Medulla oblongata (tissue), 1 donor: ENCODE data around the gene MYO9B.
A peak's percentile ranks its signal among the peaks of the same experiment; 100 is the strongest.
"Not testable (repeated sequence)": the region's sequence is repeated elsewhere in the genome, so short reads cannot be mapped to it uniquely, and the experiment has no call there.

ENCODE experiments used
- DNase-seq: peaks from one replicate; pipeline ENCODE4 v3.0.0-alpha.2; 2015; ENCODE audit errors: extremely low spot score

The MYO9B gene

GRCh38 chr19:17180997-17181702, 105.6 kb downstream of the MYO9B start:
- DNase-seq = no peak

GRCh38 chr19:17183271-17183761, 107.7 kb downstream of the MYO9B start:
- no peak for DNase-seq

- DNase-seq = peak; percentile 67
Measured at GRCh38 chr19:17183858-17184321, 108.3 kb downstream of the MYO9B start.

- DNase-seq = peak; percentile 7
Measured at GRCh38 chr19:17184371-17184841, 108.8 kb downstream of the MYO9B start.

- DNase-seq = no peak
Measured at GRCh38 chr19:17185590-17185989, 110.0 kb downstream of the MYO9B start.

- DNase-seq = not testable (repeated sequence)
Measured at GRCh38 chr19:17191736-17192135, 116.2 kb downstream of the MYO9B start.

GRCh38 chr19:17192751-17193150, 117.2 kb downstream of the MYO9B start:
- DNase-seq = no peak

- DNase-seq = no peak
Measured at GRCh38 chr19:17194608-17195007, 119.0 kb downstream of the MYO9B start.

- no peak for DNase-seq
Measured at GRCh38 chr19:17195106-17195505, 119.5 kb downstream of the MYO9B start.

- no peak for DNase-seq
Measured at GRCh38 chr19:17196610-17197009, 121.0 kb downstream of the MYO9B start.

GRCh38 chr19:17197666-17198065, 122.1 kb downstream of the MYO9B start:
- no peak for DNase-seq

- DNase-seq = no peak
Measured at GRCh38 chr19:17200408-17201079, 125.0 kb downstream of the MYO9B start.

GRCh38 chr19:17202249-17202648, 126.7 kb downstream of the MYO9B start:
- DNase-seq = no peak

- DNase-seq = no peak
Measured at GRCh38 chr19:17202713-17203112, 127.1 kb downstream of the MYO9B start.

- peak; percentile 28 for DNase-seq
Measured at GRCh38 chr19:17205237-17206140, 129.9 kb downstream of the MYO9B start.

GRCh38 chr19:17206736-17207581, 131.4 kb downstream of the MYO9B start:
- DNase-seq = no peak

GRCh38 chr19:17209126-17210036, 133.8 kb downstream of the MYO9B start:
- no peak for DNase-seq

GRCh38 chr19:17210296-17210695, 134.7 kb downstream of the MYO9B start:
- DNase-seq = no peak

- no peak for DNase-seq
Measured at GRCh38 chr19:17211547-17212446, 136.2 kb downstream of the MYO9B start.
